K562 treated with DMSO at 1 percent for 12 hours (cell line): Measurements from ENCODE around the gene DHCR7. TPM values are rescaled to one million over a fixed set of nuclear protein-coding genes. Genes with fewer than 3 reads are reported as not detected.

Source experiments
- total RNA-seq: library from RNA; unstranded; fragments of 300-600 nt; gene quantifications from 2 replicates; pipeline ENCODE4 v1.2.3, GENCODE V29; 2022; ENCODE audit not compliant: insufficient read depth

Gene DHCR7
- total RNA-seq = 37.4 and 59.9 TPM in 2 replicates

GRCh38 chr11:71448257-71449171 lies at the start of gene DHCR7:
DHCR7 (minus strand) TSS chr11:71448393; CDS start chr11:71444952, 3,441 bp downstream.

GRCh38 chr11:71453037-71453917 lies 5.1 kb upstream of the DHCR7 start, which contains the start of gene NADSYN1:
NADSYN1 (plus strand) TSS chr11:71453203; CDS start chr11:71453297, 94 bp downstream.

Other genes starting within 250 kb of the DHCR7 start
- not detected in 2 replicates for gene SHANK2, start 195.8 kb downstream of the DHCR7 start, total RNA-seq
- 39.4 and 70.2 TPM in 2 replicates for gene NADSYN1, start 4.8 kb upstream of the DHCR7 start, total RNA-seq
- not detected in 2 replicates for gene KRTAP5-7, start 78.9 kb upstream of the DHCR7 start, total RNA-seq
- not detected in 2 replicates for gene KRTAP5-8, start 89.6 kb upstream of the DHCR7 start, total RNA-seq
- not detected in 2 replicates for gene KRTAP5-9, start 100.0 kb upstream of the DHCR7 start, total RNA-seq
- not detected in 2 replicates for gene KRTAP5-10, start 117.2 kb upstream of the DHCR7 start, total RNA-seq
- gene KRTAP5-11, start 134.5 kb upstream of the DHCR7 start, total RNA-seq = not detected in 2 replicates